Amniotic epithelial cell (primary cell): ENCODE measurements around the gene ST3GAL5.

ENCODE experiments used
- DNase-seq: peaks from one replicate; pipeline ENCODE4 v3.0.0-alpha.2; 2010; ENCODE audit warnings: low read depth

ST3GAL5 gene

DNA sequence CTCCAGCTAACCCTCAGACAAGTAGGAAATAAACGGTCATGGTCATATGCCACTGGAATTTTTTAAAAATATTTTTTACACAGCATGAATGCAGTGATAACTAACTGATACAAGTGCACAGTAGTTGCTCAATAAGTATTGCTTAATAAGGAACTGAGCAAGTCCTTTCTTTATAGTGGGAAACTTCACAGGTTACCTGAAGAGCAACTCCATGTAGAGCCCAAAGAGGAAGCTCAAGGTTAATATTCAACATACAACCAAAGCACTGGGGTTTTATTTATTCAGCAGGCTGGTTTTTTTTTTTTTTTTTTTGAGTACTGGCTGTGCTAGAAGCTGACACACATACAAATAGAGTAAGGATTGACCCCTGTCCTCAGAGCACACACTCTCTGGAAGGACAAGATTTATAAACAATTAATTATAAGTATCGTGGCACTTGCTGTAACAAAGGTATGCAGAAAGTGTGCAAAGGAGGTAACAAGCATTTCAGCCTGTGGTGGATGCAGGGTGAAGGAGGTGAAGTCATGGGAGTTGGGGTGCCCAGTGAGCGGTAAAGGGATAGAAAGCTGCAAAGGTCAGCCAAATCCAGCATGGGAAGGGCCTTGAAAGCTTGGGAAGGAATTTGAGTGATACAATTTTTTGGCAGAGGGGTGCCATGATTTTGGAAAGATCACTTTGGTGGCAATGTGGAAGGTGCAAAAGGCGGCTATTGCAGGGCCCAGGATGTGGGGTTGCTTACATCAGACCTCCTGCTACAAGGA lies 82.3 kb downstream of the ST3GAL5 start:
- DNase-seq = peak; percentile 57

DNA sequence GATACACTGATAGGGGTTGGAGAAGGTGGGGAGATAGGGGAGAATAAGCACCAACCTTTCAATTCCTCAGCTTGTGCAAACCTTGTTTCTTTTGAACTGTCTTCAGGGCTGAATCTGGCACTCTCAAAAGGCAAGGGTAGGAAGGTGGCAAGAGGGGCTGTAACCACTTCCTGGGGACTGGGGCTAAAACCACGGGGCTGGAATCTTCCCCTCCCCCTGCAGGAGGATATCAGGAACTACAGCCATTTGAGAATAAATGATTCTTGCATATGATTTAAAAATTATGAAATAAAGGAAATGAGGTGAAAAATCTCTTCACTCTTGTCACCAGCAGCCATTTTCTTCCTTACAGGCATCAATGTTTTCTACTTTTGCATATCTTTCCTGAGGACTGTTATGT lies 84.2 kb downstream of the ST3GAL5 start:
- peak; percentile 21 for DNase-seq

DNA sequence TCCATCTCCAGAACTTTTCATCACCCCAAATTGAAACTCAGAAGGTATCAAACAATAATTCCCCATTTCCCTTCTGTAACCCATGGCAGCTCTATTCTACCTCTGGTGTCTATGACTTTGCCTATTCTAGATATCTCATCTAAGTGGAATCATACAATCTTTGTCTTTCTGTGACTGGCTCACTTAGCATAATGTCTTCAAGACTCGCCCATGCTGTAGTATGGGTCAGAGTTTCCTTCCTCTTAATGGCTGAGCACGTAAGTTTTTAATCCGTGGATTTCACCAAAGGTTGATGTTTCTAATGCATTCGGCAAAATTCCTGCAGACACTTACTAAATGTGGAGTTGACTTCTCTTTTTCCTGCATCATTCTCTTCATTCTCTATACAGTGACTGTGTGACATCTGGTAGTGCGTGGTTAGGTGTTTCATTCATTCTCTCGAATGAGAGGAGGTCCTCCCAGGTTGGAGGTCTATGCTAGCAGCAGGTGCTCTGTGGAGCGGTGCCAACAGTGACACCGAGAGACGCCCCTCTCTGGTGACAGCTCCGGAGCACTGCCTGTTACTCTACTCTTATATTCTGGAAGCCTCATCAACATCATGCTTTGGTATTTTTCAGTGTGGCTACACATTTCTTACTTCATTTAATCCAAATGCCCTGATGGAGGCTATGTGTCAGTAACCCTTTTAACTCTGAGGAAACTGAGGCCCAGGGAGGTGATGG lies 84.9 kb downstream of the ST3GAL5 start:
- no peak for DNase-seq

GRCh38 chr2:85802354-85803103 lies 86.3 kb downstream of the ST3GAL5 start:
- DNase-seq = peak; percentile 21

- no peak for DNase-seq
Measured at GRCh38 chr2:85801871-85802270, 86.9 kb downstream of the ST3GAL5 start.

- no peak for DNase-seq
Measured at GRCh38 chr2:85800586-85800985, 88.2 kb downstream of the ST3GAL5 start.

DNA sequence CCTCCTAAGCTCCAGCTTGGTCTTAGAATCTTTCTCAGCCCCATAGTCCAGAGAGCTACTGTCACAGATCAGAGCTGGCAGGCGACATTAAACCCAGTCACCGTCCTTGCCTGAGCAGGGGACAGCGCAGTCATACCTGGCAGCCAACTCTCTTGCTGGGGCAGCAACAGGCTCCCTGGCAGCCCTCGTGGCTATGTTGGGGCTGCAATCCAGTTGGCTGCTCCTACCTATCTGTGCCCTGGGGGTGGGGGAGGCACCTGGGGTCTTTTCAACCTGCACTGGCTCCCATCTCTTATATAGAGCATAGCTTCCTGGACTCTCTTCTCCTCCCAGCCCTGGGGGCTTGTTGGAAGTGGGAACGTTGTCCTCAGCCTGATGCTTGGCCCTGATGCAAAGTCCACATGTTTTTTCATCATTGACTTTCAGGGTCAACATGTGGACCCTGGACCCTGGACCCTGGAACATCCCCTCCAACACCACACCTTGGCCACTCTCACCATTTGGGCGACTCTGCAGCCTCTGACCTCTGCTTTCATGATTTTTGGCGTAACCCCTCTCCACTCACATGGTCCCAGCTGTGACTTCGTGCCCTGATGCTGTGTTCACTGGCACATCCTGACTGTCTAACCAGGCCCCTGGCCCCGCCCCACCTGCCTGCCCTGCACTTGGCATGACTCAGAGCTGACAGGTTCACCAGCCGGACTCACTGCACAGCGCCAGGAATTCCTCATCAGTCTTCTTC lies 89.4 kb downstream of the ST3GAL5 start:
- no peak for DNase-seq

DNA sequence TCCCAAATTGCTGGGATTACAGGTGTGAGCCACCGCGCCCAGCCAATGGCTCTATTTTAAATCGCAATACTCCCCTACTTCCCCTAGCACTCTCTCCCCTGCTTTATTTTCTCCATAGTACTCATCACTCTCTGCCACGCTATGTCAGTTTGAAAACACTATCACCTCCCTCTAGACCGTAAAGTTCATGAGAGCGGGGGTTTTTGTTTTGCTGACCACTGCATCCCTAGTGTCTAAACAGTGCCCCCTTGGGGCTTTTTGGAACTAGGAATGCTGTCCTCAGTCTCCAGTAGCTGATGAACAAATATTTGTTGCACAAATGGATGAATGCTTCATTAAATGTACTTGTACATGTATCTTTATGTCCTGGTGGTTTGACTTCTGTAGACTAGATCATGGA lies 90.9 kb downstream of the ST3GAL5 start:
- DNase-seq = peak; percentile 68

DNA sequence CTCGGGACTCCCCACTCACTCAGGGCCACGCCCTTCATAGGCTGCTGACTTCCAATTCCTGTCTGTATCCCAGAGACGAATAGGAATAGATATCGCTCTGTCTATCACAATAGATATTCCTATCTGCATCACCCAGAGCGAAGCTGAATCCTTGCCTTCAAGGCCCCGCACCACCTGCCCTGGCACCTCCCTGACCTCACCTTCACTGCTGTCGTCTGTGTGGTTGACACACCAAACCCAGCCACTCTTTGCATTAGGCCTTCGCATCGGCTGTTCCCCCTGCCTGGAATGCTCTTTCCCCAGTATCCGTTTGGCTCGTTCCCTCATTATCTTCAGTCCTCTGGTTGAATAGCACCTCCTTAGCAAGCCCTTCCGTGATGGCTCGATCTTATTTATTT lies 91.5 kb downstream of the ST3GAL5 start:
- DNase-seq = no peak

DNA sequence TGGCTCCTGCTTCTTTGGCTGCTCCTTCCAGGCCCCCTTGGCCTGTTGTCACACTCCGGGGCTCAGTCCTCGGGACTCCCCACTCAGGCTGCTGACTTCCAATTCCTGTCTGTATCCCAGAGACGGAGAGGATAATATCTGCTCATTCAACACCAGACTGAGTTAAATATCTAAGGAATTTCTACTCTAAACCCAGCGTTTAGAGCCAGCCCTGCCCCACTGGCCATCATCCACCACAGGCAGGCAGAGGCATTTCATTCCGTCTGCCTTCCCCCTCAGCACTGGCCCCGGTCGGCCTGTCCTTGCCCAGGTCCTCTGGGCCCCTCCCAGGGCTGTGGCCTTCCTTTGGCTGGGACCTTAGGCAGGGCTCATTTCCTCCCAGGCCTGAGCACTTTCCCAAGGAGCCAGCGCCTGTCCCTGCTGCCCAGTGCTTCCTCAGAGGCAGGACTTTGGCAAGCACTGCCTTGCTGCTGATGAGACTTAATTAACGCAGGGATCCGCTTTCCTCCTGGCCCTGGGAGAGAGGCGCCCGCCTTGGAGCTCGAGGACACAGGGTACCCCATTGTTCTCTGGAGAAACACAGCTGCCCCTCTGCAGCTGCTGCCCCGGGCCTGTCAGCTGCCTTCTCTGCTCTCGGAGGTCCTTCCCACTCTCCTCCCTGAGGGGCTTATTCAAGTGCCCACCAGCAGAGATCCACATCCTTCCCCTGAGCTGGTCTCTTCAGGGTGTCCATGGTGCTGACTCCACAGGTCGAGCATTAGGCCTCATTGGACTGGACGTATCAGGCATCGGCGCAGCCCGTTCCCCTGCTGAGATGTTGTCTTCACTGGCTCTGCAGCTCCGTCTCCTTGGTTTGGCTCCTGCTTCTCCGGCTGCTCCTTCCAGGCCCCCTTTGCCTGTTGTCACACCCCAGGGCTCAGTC lies 92.2 kb downstream of the ST3GAL5 start:
- DNase-seq = peak; percentile 34

GRCh38 chr2:85796046-85796340 lies 92.8 kb downstream of the ST3GAL5 start:
- no peak for DNase-seq

GRCh38 chr2:85795331-85796045 lies 93.3 kb downstream of the ST3GAL5 start:
- DNase-seq = no peak

DNA sequence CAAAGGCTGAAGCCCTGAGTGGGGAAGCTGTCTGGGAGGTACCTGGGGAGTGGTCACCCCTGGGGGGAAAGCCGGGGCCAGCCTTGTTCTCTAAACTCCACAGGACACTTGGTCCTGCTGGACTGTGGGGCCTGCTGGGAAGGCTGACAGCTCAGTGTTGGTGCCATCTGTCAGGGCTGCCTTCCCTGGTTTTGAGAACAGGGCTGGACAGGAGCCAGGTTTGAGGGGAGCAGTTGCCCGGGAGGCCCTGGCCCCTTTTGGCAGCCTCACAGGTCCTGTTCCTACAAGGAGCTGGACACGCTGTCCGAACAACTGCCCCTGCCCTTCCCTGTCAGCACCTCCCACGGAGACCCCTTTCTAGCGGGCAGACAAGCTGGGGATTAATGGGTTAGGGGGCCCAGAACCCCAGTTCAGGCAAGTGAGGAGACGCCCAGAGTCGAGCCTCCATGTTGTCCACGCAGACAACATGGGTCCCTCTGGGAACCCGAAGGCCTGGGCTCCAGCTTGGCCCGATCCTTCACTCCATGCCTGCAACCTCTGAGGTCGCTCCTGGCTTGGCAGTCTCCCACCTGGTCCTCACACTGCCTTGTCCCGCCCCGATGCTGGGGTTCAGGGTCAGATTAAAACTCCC lies 94.2 kb downstream of the ST3GAL5 start:
- DNase-seq = no peak

DNA sequence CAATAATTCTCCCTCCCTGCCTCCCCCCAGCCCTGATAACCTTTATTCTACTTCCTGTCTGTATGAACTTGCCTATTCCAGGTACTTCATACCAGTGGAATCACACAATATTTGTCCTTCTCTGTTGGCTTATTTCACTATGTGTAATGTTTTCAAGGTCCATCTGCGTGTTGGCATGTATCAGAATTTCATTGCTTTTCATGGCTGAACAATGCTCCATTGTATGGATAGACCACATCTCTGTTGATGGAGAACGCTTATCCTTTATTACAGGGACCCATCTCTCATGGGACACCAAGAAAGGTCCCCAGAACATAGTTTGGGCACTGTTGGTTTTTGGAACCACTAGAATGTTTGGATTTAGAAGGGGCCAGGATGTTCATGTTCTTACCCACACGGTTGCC lies 94.8 kb downstream of the ST3GAL5 start:
- DNase-seq = no peak

DNA sequence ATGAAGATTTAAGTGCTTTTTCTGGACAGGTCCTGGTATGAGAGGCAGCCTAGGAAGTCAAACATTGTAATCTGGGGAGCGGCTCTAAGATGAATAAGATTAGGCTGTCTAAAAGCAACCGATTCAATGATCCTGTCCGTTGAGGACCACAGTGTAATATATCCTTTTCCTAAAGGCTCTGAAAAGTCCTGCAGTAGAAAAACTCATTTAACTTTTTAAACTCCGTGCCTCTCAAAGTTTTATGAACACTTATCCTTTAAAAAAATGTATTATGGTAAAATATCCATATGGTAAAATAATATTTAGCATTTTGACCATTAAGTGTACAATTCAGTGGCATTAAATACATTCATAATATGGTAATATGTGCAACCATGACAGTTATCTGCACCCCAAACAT lies 95.2 kb downstream of the ST3GAL5 start:
- DNase-seq = no peak

- peak; percentile 86 for DNase-seq
Measured at GRCh38 chr2:85792783-85793441, 95.9 kb downstream of the ST3GAL5 start.

DNA sequence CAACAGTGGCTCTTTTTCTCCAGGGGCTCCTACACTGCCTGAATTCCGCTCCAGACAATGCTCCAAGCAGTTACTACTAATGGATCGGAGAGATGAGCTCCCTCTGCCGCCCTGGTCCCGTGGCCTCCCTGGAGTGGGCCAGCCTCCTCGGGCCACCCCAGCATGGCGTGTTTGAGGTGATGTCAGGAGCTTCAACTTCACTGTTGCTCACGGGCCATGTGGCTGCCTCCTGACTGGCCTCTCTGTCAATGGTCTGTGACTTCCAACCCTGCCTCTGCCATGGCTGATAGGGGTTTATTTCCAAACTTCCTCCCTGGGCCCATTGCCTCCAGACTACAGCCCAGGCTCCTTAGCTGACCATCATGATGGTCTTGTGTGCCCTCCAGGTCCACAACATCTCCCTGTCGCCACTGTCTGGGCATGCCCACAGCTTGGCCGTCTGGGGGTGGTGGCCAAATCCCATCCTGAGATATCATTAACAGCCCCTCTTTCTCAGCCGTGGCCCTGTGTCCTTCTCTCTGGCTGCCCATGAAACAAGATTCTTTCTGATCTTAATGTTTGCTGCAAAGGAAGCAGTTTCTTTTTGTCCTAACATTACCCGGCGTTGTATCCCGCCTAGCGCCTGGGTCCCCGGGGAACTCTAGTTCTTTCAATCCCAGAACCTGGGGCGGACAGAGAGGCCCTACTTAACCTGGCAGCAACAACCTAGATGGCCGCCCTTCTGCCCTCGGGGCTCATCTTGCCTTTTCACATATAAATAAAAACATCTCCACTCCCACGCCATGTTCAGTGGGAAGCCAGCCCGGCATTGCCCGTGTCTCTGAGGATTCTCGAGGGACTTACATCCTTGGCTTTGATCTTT lies 96.9 kb downstream of the ST3GAL5 start:
- no peak for DNase-seq

GRCh38 chr2:85790499-85791188 lies 98.1 kb downstream of the ST3GAL5 start:
- DNase-seq = no peak
